ENCODE data around the gene PRELID3B.

PRELID3B gene

DNA sequence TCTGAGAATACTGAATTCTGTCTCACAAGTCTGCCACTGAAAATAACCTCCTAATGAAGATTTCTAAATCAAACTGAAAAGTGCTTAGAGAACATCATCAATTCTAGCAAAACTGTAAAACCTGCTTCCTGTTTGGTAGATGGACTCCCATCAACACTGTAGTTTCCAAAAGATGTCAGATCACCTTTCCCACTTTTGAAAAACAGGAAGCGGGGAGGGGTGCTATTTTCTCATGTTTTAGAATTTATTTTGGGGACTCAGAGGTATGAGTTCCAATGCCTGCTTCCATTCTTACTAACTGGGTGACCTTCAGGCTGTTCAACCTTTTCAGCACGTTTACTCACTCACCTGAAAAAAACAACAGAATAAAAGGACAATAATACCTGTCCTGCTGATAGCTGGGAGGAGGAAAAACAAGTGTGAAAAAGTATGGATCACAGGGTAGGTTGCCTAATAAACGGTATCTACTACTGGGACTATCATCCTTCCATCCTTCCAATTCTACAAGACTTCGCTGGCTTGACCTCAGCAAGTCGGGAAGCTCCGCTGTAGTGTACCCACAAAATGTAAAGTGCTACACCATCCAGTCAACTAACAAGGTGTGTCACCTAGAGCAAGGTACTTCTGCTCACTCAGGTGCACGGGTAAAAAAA lies 11.5 kb downstream of the PRELID3B start:
- Histone ChIP-seq H3K27ac (peak overlapping the region in 12 of 21 experiments; percentile 17 to 97 (median 90)), H3K4me3 (peak overlapping the region; percentile 72 to 92 (median 82))

- H3K27ac ChIP-seq, result no peak overlapping the region
- no peak overlapping the region for H3K4me3 ChIP-seq
These were observed 13.8 kb downstream of the PRELID3B start for GRCh38 chr20:59028812-59029211.

GRCh38 chr20:59027741-59028320 lies 14.8 kb downstream of the PRELID3B start:
- H3K27ac ChIP-seq, result no peak overlapping the region
- H3K4me3 ChIP-seq, result no peak overlapping the region

- H3K27ac ChIP-seq, result no peak overlapping the region
These were observed 15.5 kb downstream of the PRELID3B start for GRCh38 chr20:59026904-59027740.

GRCh38 chr20:59025511-59025910 lies 17.1 kb downstream of the PRELID3B start:
- Histone ChIP-seq H3K4me3 (no peak overlapping the region), H3K27ac (no peak overlapping the region)

More at GRCh38 chr20:59026904-59027740, 15.5 kb downstream of the PRELID3B start:
- H3K4me3 ChIP-seq, result no peak overlapping the region

- Histone ChIP-seq H3K4me3 (no peak overlapping the region), H3K27ac (no peak overlapping the region)
These were observed 17.5 kb downstream of the PRELID3B start for GRCh38 chr20:59025086-59025485.

GRCh38 chr20:59024111-59024530 lies 18.5 kb downstream of the PRELID3B start:
- Histone ChIP-seq H3K27ac (no peak overlapping the region), H3K4me3 (no peak overlapping the region)

GRCh38 chr20:59023616-59024015 lies 19.0 kb downstream of the PRELID3B start:
- no peak overlapping the region for H3K27ac ChIP-seq
- no peak overlapping the region for H3K4me3 ChIP-seq

DNA sequence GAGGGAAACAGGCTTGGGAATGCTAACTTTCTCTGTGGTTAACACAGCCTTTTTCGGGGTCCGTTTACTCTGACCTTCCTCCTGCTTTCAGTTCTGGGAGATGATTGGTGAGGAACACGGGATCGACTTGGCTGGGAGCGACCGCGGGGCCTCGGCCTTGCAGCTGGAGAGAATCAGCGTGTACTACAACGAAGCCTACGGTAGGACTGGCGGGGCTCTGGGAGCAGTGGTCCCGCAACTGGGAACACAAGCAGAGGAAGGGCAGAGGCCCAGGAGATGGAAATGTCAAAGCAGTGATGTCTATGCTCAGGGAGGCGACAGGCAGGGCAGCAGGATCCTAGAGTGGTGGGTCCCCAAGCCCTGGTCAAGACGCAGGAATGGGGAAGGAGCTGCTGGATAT lies 19.8 kb downstream of the PRELID3B start:
- H3K4me3 ChIP-seq, result no peak overlapping the region
- H3K27ac ChIP-seq, result no peak overlapping the region

- Histone ChIP-seq H3K4me3 (no peak overlapping the region), H3K27ac (no peak overlapping the region)
These were observed 21.5 kb downstream of the PRELID3B start for GRCh38 chr20:59020938-59021551.

DNA sequence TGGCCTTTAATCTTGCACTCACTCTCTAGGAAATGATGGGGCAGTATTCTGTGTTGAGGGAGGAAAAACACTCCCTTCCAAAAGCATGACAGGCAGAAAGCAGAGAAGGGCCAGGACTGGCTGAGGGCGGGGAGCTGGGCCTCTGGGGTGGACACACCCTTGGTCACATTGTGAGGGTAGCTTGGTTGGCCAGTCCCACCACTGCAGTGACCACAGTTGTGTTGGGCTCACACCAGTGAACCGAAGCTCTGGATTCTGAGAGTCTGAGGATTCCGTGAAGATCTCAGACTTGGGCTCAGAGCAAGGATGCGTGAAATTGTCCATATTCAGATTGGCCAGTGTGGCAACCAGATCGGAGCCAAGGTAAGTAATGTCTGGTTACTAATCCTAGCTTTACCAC lies 23.4 kb downstream of the PRELID3B start, which contains the start of gene TUBB1:
Gene TUBB1, plus strand, starts transcription at position 213 of the 400 bp plus-strand sequence. Its CDS starts 94 bp downstream, at position 307.
- H3K4me3 ChIP-seq, result no peak within 1 kb of the TSS

GRCh38 chr20:59018817-59019216 lies 23.8 kb downstream of the PRELID3B start:
- H3K27ac ChIP-seq, result no peak overlapping the region
- H3K4me3 ChIP-seq, result no peak overlapping the region

More for the DNA sequence above, 23.4 kb downstream of the PRELID3B start, which contains the start of gene TUBB1:
- H3K27ac ChIP-seq, result no peak within 1 kb of the TSS

GRCh38 chr20:59017493-59018231 lies 24.9 kb downstream of the PRELID3B start:
- Histone ChIP-seq H3K27ac (peak overlapping the region in 2 of 21 experiments; percentile 2 to 35), H3K4me3 (no peak overlapping the region)

GRCh38 chr20:59016795-59017492 lies 25.6 kb downstream of the PRELID3B start:
- no peak overlapping the region for H3K4me3 ChIP-seq
- H3K27ac ChIP-seq, result peak overlapping the region in 2 of 21 experiments; percentile 2 to 35

GRCh38 chr20:59015812-59016711 lies 26.5 kb downstream of the PRELID3B start:
- Histone ChIP-seq H3K4me3 (no peak overlapping the region), H3K27ac (no peak overlapping the region)

DNA sequence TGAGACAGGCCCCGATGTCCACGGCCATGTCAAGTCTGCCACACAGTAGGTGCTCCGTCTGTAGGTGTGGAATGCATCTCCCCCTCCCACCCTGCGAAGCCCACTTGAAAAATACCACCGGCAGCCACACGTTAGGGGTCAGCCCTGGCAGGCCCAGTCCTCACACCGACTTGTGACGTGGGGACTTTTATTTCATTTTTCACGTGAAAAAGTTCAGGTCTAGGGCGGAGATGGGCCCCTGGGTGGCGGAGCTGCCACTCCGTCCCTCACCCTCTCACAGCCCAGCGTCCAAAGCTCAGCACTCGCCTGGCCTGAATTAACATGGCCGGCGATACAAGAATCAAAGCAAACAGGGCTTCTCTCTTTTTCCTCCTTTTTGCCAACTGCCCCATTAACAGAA lies 27.2 kb downstream of the PRELID3B start:
- H3K27ac ChIP-seq, result no peak overlapping the region
- H3K4me3 ChIP-seq, result no peak overlapping the region

DNA sequence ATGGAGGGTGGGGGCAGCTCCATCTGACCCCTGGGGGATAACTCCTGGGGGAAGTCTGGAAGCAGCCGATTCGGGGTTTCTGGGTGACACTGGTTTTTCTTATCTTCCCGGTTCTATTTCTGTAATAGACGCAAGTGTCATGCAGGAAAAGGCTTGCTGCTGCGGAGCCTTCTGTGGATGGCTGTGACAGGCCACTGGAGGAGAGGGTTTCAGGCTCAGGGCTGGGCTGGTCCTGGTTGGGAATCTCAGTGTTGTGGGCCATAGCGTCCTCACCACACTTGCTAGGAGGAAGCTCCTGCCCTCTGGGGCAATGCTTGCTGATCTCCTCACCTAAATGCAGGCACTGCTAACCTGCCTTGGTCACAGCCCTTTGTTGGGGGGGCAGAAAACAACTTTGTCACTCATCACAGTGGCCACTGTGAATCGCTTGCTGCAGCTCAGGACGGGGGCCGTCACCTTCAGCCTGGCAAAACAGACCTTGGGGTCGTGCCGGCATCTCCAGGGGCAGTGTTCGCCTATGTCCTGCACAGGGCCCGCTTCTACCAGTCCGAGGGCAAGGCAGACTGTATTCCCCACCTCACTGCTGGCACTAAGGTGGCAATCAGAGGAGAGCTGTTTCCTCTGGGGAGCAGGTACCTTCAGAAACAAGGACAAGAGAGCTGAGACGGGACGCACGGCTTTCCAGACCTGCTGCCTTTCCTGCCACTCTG lies 27.8 kb downstream of the PRELID3B start:
- H3K27ac ChIP-seq, result peak overlapping the region in 2 of 21 experiments; percentile 4 to 42
- no peak overlapping the region for H3K4me3 ChIP-seq

Data from skin epidermis (tissue), 12 donors.